NCI-H82 treated with DMSO at 0.1 percent for 48 hours (cell line): ENCODE results near the gene GGT1.
"Not testable (repeated sequence)": the region's sequence is repeated elsewhere in the genome, so short reads cannot be mapped to it uniquely, and the experiment has no call there.

Experiments used
- DNase-seq: peaks from one replicate; lab custom pipeline; 2025; ENCODE audit not compliant: unreplicated experiment; lab: John Stamatoyannopoulos, UW

The GGT1 gene

DNA sequence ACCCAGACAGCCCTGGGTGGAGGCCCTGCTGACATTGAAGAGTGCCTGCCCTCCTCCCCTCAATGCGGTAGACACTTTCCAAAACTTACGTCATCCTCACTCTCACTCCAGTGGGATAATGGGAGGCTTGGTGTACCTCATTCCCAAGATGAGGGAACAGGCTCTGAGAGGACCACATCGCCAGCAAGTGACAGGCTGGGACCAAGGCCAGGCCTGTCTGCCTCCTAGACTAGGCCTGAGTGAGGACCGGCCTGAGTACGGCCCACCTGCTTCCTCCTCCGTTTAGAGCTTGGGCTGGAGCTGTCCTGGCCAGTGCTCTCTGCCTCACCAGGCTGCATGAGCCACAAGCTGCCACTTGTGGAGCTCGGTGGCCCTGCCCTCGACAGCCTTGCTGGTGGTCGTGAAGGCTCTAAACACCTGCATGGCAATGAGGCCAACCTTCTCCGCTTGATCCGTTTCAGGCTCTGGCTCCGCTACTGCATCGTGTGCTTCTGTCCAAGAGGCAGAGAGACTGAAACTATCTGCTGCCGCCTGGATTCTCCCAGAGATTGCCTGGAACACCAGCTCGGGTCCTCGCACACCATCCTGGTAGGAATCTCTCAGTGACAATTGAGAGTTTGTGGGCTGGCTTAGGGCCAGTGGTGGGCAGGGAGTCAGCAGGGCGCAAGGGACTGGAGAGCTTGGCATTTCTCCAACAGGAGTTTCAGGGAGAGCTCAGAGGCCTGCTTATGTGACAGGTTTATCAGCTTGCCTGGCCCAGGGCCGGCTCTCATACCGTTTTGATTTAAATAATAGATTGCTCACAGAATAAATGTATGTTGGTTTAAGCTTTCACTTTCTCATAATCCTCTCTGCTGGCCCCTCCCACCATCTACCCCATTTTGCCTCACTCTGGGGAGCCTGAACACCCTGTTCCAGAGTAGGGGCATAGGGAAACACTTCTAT lies 19.5 kb upstream of the GGT1 start:
- DNase-seq = no peak

DNA sequence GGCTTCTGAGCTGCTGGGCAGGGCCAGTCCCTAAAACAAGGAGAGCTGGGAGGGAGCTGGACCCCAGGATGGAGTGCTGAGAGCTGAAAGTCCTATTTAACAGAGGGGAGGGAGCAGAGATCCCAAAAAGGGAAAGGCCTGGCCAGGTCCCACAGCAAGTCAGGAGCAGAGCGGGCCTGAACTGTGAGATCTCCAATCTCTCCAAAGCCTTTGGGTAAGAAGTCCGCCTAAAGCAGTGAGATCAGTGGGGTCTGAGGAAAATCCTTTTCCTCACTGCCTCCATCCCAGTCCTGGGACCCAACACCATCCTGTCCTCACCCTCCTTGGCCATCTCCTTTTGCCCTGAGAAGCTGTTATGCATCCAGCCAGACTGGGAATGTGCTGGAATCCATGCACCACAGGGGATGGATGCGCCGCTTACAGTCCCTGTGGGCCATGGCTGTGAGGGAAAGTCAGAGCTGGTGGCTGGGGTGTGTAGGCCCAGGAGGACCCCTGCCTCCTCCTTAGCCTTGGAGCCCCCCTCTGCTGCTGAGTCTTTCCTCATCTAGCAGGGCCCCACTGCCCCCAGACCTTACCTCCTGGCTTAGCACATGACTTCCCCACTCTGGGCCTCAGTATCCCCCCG lies 18.7 kb upstream of the GGT1 start:
- DNase-seq = no peak

DNA sequence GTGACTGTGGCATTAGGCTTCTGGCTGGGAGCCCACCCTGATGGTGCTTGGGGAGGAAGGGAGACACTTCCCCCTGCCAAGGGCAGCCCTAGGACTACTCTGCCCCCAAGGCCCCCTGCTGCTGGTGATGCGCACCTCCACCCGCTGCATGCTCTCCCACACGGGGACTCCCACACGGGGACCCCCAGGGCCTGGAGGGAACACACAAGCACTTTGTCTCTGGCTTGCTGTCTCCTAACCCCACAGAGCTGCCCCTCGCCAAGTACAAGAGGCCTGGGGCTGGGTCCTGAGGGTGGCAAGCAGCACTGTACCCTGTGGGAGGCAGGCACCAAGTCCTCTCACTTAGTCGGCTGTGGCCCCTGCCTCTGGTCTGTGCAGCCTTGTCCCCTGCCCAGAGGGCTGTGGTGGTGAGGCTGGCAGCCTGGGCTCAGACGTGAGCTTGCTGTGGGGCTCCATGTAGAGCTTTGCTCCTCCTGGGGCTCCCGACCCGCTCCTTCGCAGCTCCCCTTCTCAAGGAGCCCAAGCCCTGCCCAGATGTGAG lies 18.1 kb upstream of the GGT1 start:
- no peak for DNase-seq

DNA sequence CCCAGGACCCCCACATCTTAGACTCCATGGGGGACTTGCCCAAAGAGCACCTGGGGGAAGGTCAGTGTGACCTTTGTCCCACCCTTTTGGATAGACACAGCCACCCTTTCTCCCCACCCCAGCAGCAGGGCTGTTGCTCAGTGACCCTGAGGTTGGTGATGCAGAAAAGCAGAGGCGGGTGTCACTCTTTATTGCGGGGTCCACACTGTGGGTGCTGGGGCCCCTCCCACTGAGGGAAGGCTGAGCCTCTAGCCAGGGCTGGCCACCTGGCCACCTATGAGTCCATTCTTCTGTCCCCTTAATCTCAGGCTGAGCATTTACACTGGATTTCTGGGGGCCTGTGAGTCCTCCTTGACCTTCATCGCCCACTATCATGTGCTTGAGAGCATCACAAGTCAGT lies 17.5 kb upstream of the GGT1 start:
- no peak for DNase-seq

DNA sequence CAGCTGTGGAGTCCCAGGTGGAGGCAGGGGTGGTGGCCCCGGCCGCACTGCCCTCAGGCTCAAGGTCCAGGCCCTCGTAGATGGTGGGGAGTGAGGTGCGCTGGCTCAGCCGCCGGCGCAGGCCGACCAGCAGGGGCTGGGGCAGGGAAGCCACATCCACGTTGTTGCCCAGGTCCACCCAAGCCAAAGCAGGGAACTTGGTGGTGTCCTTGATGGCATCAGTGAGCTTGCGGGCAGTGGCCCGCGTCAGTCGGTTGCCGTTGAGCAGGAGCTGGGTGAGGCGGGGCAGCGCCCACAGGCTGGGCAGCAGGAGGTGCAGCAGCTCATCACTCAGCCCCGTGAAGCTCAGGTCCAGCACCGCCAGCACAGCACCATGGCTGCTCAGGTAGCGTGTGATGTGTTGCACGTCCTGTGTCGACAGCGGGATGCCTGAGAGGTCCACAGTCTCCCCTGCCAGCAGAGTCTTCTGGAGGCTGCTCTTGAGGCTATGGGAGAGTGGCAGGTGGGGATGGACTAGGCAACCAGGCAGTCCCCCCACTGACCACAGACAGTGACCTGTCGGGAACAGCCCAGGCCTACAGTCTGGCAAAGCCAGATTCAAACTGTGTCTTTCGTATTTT lies 17.0 kb upstream of the GGT1 start:
- no peak for DNase-seq

DNA sequence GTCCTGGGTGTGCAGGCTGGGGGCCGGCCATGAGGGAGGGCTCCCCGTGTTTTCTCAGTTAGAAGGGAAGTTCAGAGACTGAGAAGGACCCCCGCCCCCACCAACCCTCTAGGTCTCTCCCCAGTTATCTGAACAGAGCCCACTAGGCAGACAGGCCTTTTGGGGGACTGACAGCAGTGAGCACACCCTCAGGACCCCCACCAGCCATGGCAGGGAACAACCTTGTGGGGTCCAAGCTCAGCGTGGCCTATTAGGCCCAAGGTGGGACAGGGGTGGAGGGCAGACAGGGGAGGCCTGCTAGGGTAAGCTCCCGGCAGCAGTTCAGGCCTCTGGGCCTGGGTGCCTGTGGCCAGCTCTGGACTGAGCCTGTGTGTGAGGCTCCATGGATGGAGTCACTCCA lies 15.7 kb upstream of the GGT1 start:
- no peak for DNase-seq

DNA sequence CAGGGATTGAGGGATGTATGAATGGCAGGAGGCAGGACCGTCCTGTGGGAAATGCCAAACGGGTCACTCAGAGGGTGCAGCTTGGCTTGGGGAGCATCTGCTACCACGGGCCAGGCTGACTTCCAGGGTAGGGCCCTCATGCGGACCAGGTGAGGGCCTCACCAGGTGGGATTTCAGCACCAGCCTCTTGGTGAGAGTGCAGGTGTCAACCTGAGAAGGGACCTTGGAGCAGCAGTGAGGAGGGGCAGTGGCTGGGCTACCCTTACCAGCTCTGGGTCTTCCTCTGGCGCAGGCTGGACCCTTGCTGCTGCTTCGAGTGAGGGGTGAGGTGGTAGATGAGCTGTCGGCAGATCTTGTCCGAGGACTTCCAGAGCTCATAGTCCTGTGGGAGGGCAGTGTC lies 15.0 kb upstream of the GGT1 start:
- DNase-seq = no peak

DNA sequence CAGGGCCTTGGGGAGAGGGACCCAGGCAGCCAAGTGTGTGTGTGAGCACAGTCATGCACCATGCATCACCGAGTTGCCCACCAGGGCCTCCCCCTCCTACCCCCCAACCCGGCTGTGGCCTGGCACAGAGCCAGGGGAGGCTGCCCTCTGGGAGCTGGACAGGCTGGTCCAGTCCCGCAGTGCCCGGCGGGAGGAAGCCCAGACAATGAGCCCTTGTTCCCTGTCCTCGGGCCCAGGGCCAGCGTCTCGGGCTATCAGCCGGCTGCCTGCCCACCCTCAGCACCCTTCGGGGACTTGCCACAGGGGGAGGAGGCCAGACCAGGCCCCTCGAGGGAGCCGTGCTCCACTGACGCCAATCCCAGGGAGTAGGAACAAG lies 14.6 kb upstream of the GGT1 start:
- DNase-seq = no peak

DNA sequence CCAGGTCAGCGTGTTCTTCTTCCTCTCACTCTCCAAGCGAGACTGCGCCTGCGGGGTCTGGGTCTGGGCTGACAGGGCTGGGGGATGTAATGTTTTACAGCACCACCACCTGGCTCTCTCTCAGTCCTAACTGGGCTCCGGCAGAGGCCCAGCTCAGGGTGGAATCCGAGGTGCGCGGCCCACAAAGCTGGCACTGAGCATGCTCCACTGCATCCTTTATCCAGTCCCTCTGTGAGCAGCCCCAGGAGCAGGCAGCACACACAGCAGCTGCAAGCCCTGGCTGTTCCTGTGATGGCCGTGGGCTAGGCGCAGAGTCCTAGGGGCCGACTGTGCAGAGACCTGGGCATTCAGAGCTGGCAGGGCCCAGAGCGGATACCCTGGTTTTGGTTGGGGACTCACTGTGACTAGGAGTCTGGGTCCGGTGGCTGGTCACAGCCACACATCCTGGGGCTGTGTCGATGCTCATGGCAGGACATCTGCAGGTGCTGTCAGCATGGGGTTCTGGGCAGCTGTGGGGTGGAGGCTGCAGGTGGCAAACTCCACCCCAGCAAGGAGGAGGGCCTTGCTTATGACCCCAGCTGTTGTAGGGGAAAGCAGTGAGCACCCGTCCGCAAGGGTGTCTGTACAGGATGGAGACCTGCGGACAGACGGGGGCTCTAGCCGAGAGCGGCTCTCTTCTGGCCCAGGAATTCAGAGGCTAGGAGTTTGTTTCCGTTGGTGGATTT lies 14.1 kb upstream of the GGT1 start:
- DNase-seq = no peak

DNA sequence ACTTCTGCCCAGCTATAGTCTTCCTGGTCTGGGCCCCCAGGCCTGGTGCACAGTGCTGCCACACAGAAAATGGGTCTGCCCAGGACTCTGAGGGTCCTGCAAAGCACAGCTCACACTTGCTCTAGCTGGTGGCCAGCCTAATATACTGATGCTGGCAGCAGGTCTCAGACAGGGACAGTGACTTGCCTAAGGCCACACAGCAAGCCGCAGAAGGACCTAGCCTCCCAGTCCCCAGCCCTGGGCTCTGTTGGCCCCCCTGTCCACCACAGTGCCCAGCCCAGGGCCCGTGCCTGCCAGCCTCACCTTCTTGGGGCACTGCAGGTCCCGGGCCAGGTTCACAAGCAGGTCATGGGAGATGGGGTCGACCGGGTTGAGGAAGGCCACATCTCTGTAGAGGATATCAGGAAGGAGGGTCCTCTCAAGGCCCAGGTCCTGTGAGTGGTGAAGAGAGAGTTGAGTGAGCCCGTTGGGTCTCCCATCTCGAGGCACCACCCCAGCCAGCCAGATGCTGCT lies 13.4 kb upstream of the GGT1 start:
- DNase-seq = no peak

DNA sequence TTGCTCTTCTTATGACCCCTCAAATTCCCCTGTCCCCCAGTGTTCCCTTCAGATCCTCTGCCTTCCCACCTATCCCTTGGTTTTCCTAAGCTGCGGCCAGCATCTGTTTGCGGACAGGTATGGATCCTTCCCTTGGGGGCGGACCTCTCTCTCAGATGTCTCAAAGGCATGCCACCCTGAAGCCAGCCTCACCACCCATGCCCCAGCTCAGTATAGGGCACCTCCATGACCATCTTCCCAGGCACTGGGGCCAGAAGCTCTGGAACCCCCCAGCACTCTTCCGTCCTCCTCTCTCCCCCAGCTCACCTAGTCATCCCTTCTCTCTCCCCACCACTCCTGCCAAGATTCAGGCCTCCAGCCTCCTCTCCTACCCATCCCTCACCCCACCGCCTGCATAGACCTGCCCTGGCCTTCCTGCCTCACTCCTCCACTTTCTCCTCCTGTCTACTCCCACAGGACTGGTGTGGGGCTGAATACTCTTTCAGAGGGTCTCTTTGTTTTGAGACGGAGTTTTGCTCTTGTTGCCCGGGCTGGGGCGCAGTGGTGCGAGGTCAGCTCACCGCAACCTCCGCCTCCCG lies 12.3 kb upstream of the GGT1 start:
- DNase-seq = no peak

DNA sequence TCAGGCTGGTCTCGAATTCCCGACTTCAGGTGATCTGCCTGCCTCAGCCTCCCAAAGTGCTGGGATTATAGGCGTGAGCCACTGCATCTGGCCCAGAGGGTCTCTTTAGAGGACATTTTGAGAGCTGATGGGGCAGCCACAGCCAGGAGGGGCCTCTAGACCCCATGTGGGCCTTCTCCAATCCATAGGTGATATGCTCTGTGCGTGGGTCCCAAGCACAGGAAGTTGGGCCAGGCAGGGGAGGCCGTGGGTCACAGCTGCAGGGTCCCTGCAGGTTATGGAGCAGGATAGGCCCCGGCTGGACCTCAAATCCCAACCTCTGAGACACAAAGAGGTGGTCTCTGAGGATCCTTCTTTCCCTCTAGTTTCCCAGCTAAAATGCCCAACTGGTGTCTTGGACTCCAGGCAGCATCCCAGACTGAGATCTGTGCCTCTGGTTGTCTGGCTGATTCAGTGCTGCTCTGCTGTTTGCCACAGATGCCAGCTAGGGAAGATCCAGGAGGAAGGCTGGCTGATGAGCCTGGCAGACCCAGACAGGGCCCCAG lies 11.6 kb upstream of the GGT1 start:
- no peak for DNase-seq

DNA sequence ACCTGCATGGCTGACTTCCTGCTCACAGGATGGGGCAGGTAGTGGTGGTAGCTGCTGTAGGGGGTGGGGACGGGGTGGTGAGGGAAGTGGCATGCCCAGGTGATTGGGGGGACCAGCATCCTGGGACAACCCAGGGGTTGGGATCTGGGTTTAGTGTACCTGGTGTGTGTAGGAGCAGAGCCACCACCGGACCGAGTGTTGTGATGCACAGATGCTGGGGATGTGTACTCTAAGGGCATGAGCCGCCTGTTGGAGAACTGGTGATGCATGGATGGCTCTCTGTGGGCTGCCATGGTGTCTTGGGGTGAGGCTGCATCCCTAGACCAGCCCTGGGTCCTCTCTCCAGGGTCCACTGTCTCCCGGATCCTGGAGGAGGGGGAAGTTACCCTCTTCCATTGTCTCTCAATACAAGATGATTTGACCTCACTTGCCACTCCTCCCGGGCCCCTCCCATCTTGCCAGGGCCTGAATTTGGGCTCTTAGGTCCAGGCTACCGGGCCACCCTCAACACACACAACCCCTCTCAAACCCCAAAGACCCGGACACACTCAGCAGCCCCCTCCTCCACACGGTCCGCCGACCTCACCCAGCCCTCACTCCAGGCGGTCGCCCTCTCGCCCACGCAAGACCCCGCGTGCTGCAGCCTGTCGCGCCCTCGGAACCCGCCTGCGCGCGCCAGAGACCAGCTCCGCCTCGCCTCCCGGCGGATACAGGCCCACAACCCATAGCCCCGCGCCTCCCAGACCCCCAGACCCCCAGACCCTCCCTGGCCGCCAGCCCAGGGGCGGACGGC lies 10.7 kb upstream of the GGT1 start:
- DNase-seq = no peak

DNA sequence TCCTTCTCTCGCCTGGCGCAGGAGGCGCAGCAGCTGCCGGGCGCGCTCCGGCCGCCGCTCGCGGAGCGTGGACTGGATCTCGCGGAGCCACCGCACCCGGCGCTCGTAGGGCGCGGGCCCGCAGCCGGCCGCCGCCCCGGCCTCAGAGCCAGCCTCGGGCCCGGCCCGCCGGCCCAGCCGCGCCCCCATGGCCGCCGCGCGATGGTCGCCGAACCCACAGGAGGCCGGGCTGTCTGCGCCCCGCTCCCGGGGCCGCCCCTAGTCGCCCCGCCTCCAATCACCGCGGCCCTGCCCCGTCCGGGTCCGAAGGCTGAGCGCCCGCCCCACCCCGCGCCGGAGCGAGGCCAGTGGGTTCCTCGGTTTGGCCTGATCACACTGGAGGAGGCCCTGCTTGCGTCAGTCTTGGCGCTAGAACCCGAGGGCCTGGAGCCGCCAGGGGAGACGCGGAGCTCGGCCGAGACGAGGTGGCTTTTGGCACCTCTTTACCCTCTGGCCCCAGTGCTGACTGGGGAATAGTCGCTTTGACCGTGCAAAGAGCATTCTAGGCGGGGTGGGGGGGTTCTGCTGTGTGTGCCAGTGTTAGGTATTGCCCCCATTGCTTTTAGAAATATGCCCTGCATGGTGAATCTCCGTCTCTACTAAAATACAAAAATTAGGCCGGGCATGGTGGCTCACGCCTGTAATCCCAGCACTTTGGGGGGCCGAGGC lies 10.0 kb upstream of the GGT1 start, which contains the start of gene LRRC75B:
Gene LRRC75B, minus strand, starts transcription at position 223 of the 708 bp plus-strand sequence. Its CDS starts 34 bp downstream, at position 189.
- peak; percentile 17 for DNase-seq

DNA sequence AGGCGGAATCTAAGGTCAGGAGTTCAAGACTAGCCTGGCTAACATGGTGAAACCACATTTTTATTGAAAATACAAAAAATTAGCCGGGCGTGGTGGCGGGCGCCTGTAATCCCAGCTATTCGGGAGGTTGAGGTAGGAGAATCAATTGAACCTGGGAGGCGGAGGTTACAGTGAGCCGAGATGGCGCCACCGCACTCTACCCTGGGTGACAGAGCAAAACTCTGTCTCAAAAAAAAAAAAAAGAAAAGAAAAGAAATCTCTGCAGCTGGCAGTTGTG lies 9.5 kb upstream of the GGT1 start:
- DNase-seq = not testable (repeated sequence)

DNA sequence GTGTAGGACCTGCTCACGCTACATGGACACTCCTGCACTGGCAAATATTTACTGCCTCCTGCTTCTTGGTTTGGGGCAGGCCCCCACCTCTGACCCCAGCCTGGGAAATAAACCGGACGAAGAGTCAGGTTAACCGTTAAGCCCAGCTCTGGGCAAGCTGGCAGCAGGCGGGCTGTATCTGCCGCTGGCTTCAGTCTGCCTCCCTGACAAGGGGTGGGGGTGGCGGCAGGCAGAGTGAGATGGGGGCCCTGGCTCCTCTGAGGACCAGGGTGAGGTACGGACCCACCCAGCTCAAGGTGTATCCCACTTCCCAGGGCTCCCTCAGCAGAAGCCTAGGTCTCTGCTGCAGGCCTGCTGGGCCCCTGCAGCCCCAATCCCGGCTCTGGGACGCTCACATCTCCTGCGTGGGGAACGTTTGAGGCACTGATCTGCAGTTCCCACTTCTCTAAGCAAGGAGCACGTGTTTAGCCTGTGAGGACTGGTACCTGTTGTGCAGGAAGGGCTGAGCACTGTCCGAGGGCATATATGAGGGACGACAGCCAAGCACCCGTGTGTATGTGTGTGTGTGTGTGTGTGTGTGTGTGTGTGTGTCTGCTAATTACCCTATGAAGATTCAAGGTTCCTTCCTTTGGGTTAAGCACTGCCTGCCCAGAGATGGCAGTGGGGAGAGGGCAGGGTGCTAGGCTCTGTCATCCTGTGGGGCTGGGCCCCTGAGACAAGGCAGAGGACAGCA lies 9.0 kb upstream of the GGT1 start:
- no peak for DNase-seq

DNA sequence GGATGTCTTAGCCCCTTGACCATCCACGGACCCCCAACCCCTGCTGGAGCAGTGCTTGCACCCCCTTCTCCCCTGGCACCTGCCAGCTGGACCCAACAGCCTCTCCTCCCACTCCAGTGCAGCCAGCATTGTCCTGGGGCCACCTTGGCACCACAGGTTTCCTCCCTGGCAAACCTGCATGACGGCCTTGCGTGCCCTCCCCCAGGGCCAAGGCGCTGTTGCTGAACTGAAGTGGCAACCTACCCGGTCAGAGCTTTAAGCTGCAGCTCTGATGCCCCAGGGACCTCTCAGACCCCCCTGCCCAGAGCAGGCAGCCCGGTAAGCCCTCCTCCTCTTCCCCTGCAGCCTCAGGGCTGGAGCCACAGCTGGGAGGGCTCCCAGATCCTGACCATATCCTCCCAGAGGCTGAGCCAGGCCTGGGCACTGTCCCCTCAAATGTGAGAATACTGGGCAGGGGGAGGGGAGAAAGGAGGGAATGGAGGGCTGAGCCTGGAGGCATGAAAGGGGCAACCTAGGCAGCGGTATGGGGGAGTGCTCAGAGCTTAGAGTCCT lies 8.3 kb upstream of the GGT1 start:
- no peak for DNase-seq

DNA sequence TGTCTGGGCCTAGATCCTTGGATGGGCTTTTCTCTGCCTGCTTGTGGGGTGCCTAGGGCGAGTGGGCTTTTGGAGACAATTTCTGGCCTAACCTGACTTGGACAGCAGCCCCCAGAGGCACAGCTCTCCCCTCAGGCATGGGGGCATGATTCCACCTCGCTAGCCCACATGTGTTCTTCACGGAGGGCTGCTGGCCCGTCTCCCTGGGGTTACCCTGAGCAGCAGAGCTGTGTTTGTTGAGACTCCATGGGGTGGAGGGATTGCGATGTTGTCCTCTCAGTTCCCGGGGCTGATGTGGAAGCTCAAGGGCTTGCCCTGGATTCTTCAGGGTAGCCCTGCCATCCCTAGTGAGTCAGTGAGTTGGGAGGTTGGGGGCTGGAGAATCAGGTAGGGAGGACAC lies 7.8 kb upstream of the GGT1 start:
- DNase-seq = no peak
